GM12878 (cell line): ENCODE data around the gene FKBP11. TPM values are rescaled to one million over a fixed set of nuclear protein-coding genes. Genes with fewer than 3 reads are reported as not detected.

ENCODE experiments used
- ATAC-seq: fragments of 200-7000 bp; cut with Tn5 transposase; 3 replicates; pipeline ENCODE4 v1.9.1; 2020; ENCODE audit warnings: mild to moderate bottlenecking, moderate library complexity
- BruUV-seq: library from RNA; stranded (reverse); fragments of 400-500 nt; replicated peaks from 2 replicates; lab custom pipeline; 2021; lab: Mats Ljungman, UMichigan
- CTCF ChIA-PET: fragments of 300-600 bp; sonication (Branson Sonifier 250); formaldehyde crosslinking; extraction: SDS; loops from one replicate; lab custom pipeline; 2021; ENCODE audit warnings: inconsistent platforms; lab: Yijun Ruan, JAX
- POLR2A ChIA-PET: fragments of 350-600 bp; formaldehyde crosslinking; extraction: SDS; loops from one replicate; lab custom pipeline; 2021; ENCODE audit warnings: inconsistent platforms; lab: Charles Lee
- RAD21 ChIA-PET: fragments of 300-600 bp; sonication (Branson Sonifier 250); formaldehyde crosslinking; loops from one replicate; lab custom pipeline; 2023; ENCODE audit warnings: antibody characterized with exemption; ENCODE audit not compliant: unreplicated experiment; lab: Charles Lee
- SMC1A ChIA-PET: fragments of 300-600 bp; sonication (Branson Sonifier 250); formaldehyde crosslinking; loops from one replicate; lab custom pipeline; 2023; ENCODE audit not compliant: unreplicated experiment, uncharacterized antibody; lab: Charles Lee
- DNase-seq: peaks from one replicate; pipeline ENCODE4 v3.0.0-alpha.2; 2011; ENCODE audit warnings: low read depth, low spot score
- FAIRE-seq: peaks from 3 replicates; lab custom pipeline; 2011; peaks lifted over from hg19 to GRCh38; lab: Jason Lieb, UNC
- H2AFZ ChIP-seq: 2 replicates; pipeline ENCODE4 v1.6.0; 2011; ENCODE audit warnings: low read depth, low read length, control low read depth; ENCODE audit not compliant: control insufficient read depth
- H3K27ac ChIP-seq: 2 replicates; pipeline ENCODE4 v1.5.1; 2011; ENCODE audit warnings: control low read depth; ENCODE audit not compliant: control insufficient read depth, insufficient read depth
- H3K27me3 ChIP-seq, 2 experiments: replicated peaks in 1 of 2; 2 replicates each; pipeline versions ENCODE4 v1.6.0 to v1.6.1; 2011; ENCODE audit warnings: low read length in 1 of 2; ENCODE audit not compliant: control insufficient read depth in 2 of 2, insufficient read depth in 2 of 2
- H3K36me3 ChIP-seq, 2 experiments: 2 replicates each; pipeline ENCODE4 v1.5.1; 2011; ENCODE audit warnings: low read length in 1 of 2; ENCODE audit not compliant: control insufficient read depth in 2 of 2, insufficient read depth in 2 of 2
- H3K4me1 ChIP-seq: 2 replicates; pipeline ENCODE4 v1.6.1; 2011; ENCODE audit warnings: mild to moderate bottlenecking, low read length, moderate library complexity, mixed read lengths; ENCODE audit not compliant: control insufficient read depth, insufficient read depth
- H3K4me2 ChIP-seq: 2 replicates; pipeline ENCODE4 v1.6.0; 2011; ENCODE audit warnings: control low read depth; ENCODE audit not compliant: control insufficient read depth, insufficient read depth
- H3K4me3 ChIP-seq: fragments of 200-600 bp; sonication (generic); 2 replicates; pipeline ENCODE4 v1.5.1; 2016
- H3K79me2 ChIP-seq: 2 replicates; pipeline ENCODE4 v1.6.0; 2011; ENCODE audit warnings: low read length; ENCODE audit not compliant: control insufficient read depth, insufficient read depth
- H3K9ac ChIP-seq: 2 replicates; pipeline ENCODE4 v1.8.0; 2011; ENCODE audit warnings: low read length, control low read depth, mixed read lengths; ENCODE audit not compliant: control insufficient read depth, insufficient read depth
- H3K9me3 ChIP-seq: replicated peaks from 3 replicates; pipeline ENCODE4 v1.5.1; 2011; ENCODE audit warnings: mild to moderate bottlenecking, low read length; ENCODE audit not compliant: control insufficient read depth, insufficient read depth
- H4K20me1 ChIP-seq: 2 replicates; pipeline ENCODE4 v1.6.0; 2011; ENCODE audit not compliant: control insufficient read depth, insufficient read depth
- BRCA1 ChIP-seq: IDR thresholded peaks from 2 replicates; pipeline ENCODE4 v1.6.1; 2011; ENCODE audit warnings: low read depth, low read length, improper control_type of control experiment
- CHD4 ChIP-seq: fragments of 200-600 bp; sonication (generic); IDR thresholded peaks from 2 replicates; pipeline ENCODE4 v1.6.1; 2016; ENCODE audit warnings: mild to moderate bottlenecking
- CTCF ChIP-seq, 3 experiments: IDR thresholded peaks in 2 of 3; conservative IDR thresholded peaks in 1 of 3; 2 replicates each; pipeline ENCODE4 v1.5.1; 2011; ENCODE audit warnings: low read depth in 3 of 3, low read length in 3 of 3, mild to moderate bottlenecking in 3 of 3, control low read depth in 2 of 3, moderate library complexity in 2 of 3, inconsistent platforms in 1 of 3, mixed read lengths in 1 of 3; ENCODE audit not compliant: control insufficient read depth in 2 of 3, insufficient read depth in 1 of 3; ENCODE audit errors: extremely low read depth in 1 of 3
- DPF2 ChIP-seq: fragments of 450-650 bp; IDR thresholded peaks from 2 replicates; pipeline ENCODE4 v1.6.1; 2017; ENCODE audit warnings: mild to moderate bottlenecking
- GATAD2B ChIP-seq: fragments of 450-650 bp; conservative IDR thresholded peaks from 2 replicates; pipeline ENCODE4 v1.6.1; 2017; ENCODE audit warnings: low read depth, mild to moderate bottlenecking, moderate library complexity
- HDAC2 ChIP-seq: fragments of 200-600 bp; sonication (generic); IDR thresholded peaks from 2 replicates; pipeline ENCODE4 v1.6.1; 2017
- JUNB ChIP-seq: IDR thresholded peaks from 2 replicates; pipeline ENCODE4 v1.6.1; 2016; ENCODE audit warnings: antibody characterized with exemption, mild to moderate bottlenecking
- KDM1A ChIP-seq: fragments of 200-600 bp; sonication (generic); IDR thresholded peaks from 2 replicates; pipeline ENCODE4 v1.6.1; 2016; ENCODE audit warnings: borderline replicate concordance
- MYC ChIP-seq: IDR thresholded peaks from 2 replicates; pipeline ENCODE4 v1.6.1; 2011; ENCODE audit warnings: mild to moderate bottlenecking, low read length, moderate library complexity, inconsistent platforms; ENCODE audit not compliant: insufficient read depth, insufficient replicate concordance, insufficient read length, severe bottlenecking
- NRF1 ChIP-seq: conservative IDR thresholded peaks from 2 replicates; pipeline ENCODE4 v1.6.1; 2011; ENCODE audit warnings: mild to moderate bottlenecking, low read depth, low read length, improper control_type of control experiment
- PAX8 ChIP-seq: fragments of 450-650 bp; IDR thresholded peaks from 2 replicates; pipeline ENCODE4 v1.6.1; 2017; ENCODE audit warnings: mild to moderate bottlenecking, moderate library complexity
- POU2F2 ChIP-seq: IDR thresholded peaks from 3 replicates; pipeline ENCODE4 v1.6.1; 2011; ENCODE audit warnings: low read depth, mild to moderate bottlenecking, low read length, borderline replicate concordance
- RAD21 ChIP-seq: IDR thresholded peaks from 2 replicates; pipeline ENCODE4 v1.6.1; 2011; ENCODE audit warnings: mild to moderate bottlenecking, low read depth, low read length, moderate library complexity; ENCODE audit not compliant: insufficient read depth
- RFX5 ChIP-seq: IDR thresholded peaks from 2 replicates; pipeline ENCODE4 v1.6.1; 2011; ENCODE audit warnings: low read depth, low read length, improper control_type of control experiment
- RUNX3 ChIP-seq: IDR thresholded peaks from 2 replicates; pipeline ENCODE4 v1.6.1; 2012; ENCODE audit warnings: low read length, inconsistent platforms
- SMARCA5 ChIP-seq: fragments of 450-650 bp; IDR thresholded peaks from 2 replicates; pipeline ENCODE4 v1.6.1; 2017; ENCODE audit warnings: mild to moderate bottlenecking
- SRF ChIP-seq, 2 experiments: IDR thresholded peaks; 2 replicates each; pipeline ENCODE4 v1.6.1; 2011; ENCODE audit warnings: low read depth in 2 of 2, low read length in 2 of 2, mild to moderate bottlenecking in 1 of 2, moderate library complexity in 1 of 2
- TCF12 ChIP-seq: IDR thresholded peaks from 2 replicates; pipeline ENCODE4 v1.6.1; 2011; ENCODE audit warnings: low read depth, mild to moderate bottlenecking, low read length
- WGBS: methylation state at CpG from one replicate; pipeline ENCODE4 v1.1.6; 2016; ENCODE audit warnings: low lambda C conversion rate; ENCODE audit not compliant: insufficient replicate concordance, insufficient coverage; ENCODE audit errors: missing lambda C conversion rate; 5-methylcytosine and 5-hydroxymethylcytosine counted together
- in situ Hi-C: fragments of 300-500 bp; cut with MboI; formaldehyde crosslinking; loops from 9 replicates; pipeline ENCODE4 v1.14.3; 2018; ENCODE audit warnings: mixed read lengths
- intact Hi-C: fragments of 100-400 bp; cut with micrococcal nuclease; formaldehyde crosslinking; loops from one replicate; pipeline ENCODE4 v1.14.2; 2022; ENCODE audit not compliant: unreplicated experiment
- polyA plus RNA-seq, 11 experiments: library from polyadenylated mRNA; depleted of rRNA in 4 of 11; unstranded in 6 of 11; stranded (reverse) in 5 of 11; fragments of >200 nt; fragmentation: Nextera tagmentation in 4 of 11; fragmentation: Illumina TruSeq in 1 of 11; extraction: Ambion mirVana in 4 of 11; extraction: Trizol in 1 of 11; gene quantifications; 1 replicate in 1 of 11; 2 replicates in 10 of 11; pipeline versions ENCODE4 v1.2.1 to v1.2.3, GENCODE V29; 2011 to 2016; ENCODE audit warnings: inconsistent platforms in 2 of 11, missing spikeins in 2 of 11, low read depth in 1 of 11
- total RNA-seq, 4 experiments: library from RNA; depleted of rRNA in 3 of 4; stranded (reverse); fragments of >200 nt in 3 of 4; fragmentation: Illumina TruSeq in 1 of 4; extraction: Trizol in 1 of 4; gene quantifications; 2 replicates each; pipeline versions ENCODE4 v1.2.1 to v1.2.3, GENCODE V29; 2013 to 2021
- TF ChIP-seq, protein P1 (sequence below): fragments of 450-650 bp; formaldehyde crosslinking; IDR thresholded peaks from 2 replicates; pipeline ENCODE4 v1.5.0; 2022; ENCODE audit warnings: mild to moderate bottlenecking, missing genetic modification characterization

Gene FKBP11
- total and polyA plus RNA-seq, 10 of the 15 experiments (the other 5 are each of a cell fraction or from before 2014, with no cell fraction given), result 25.0 to 135 (median 56.5) TPM

GRCh38 chr12:48956279-48957140 is 31.2 kb upstream of the FKBP11 start:
- peak; percentile 59 for DNase-seq
- TF ChIP-seq SRF (IDR thresholded peaks at IDR 0.05; ENCODE audit: low read depth in 2 of 2, low read length in 2 of 2) (no peak), RAD21 (no peak), JUNB (no peak), MYC (no peak), CTCF (IDR thresholded peaks at IDR 0.05 in 2 of 3, conservative IDR thresholded peaks at IDR 0.05 in 1 of 3; ENCODE audit: control insufficient read depth in 2 of 3, extremely low read depth in 1 of 3, insufficient read depth in 1 of 3, low read depth in 3 of 3, low read length in 3 of 3) (no peak), RFX5 (no peak), POU2F2 (no peak), KDM1A (no peak), GATAD2B (0 out of 2 replicates have a peak, but pooled peaks have one; percentile 50), NRF1 (no peak), BRCA1 (no peak), PAX8 (no peak), HDAC2 (no peak), DPF2 (peak; percentile 22), TCF12 (no peak), SMARCA5 (no peak), CHD4 (no peak), RUNX3 (peak; percentile 63)
- TF ChIP-seq, protein P1, sequence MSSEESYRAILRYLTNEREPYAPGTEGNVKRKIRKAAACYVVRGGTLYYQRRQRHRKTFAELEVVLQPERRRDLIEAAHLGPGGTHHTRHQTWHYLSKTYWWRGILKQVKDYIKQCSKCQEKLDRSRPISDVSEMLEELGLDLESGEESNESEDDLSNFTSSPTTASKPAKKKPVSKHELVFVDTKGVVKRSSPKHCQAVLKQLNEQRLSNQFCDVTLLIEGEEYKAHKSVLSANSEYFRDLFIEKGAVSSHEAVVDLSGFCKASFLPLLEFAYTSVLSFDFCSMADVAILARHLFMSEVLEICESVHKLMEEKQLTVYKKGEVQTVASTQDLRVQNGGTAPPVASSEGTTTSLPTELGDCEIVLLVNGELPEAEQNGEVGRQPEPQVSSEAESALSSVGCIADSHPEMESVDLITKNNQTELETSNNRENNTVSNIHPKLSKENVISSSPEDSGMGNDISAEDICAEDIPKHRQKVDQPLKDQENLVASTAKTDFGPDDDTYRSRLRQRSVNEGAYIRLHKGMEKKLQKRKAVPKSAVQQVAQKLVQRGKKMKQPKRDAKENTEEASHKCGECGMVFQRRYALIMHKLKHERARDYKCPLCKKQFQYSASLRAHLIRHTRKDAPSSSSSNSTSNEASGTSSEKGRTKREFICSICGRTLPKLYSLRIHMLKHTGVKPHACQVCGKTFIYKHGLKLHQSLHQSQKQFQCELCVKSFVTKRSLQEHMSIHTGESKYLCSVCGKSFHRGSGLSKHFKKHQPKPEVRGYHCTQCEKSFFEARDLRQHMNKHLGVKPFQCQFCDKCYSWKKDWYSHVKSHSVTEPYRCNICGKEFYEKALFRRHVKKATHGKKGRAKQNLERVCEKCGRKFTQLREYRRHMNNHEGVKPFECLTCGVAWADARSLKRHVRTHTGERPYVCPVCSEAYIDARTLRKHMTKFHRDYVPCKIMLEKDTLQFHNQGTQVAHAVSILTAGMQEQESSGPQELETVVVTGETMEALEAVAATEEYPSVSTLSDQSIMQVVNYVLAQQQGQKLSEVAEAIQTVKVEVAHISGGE (CRISPR knock-in tag), result no peak

More at GRCh38 chr12:48956279-48957140, 31.2 kb upstream of the FKBP11 start:
- no TSS peak for BruUV-seq
- Histone ChIP-seq H3K9me3 (no peaks in the 10 kb centered on the region), H3K9ac (peak overlapping the region; percentile 75), H3K36me3 (peaks cover 2 to 3% of the 10 kb centered on the region in 2 experiments; a peak in 3 of 4 replicates), H3K4me2 (peak overlapping the region; percentile 89), H3K27ac (peak overlapping the region; percentile 62), H3K27me3 (no peaks in the 10 kb centered on the region; a peak in 1 of 4 replicates), H3K4me1 (peaks cover 14% of the 10 kb centered on the region), H3K79me2 (peaks cover 50% of the 10 kb centered on the region), H2AFZ (peak overlapping the region; percentile 76), H3K4me3 (peak overlapping the region; percentile 95), H4K20me1 (no peaks in the 10 kb centered on the region)
- in situ Hi-C loops, result no loop called here
- WGBS, result 1% methylated on average over 29 of the region's 29 CpGs
- ATAC-seq, result peak; percentile 54
- no peak for FAIRE-seq
- intact Hi-C loops, result no loop called here
- ChIA-PET SMC1A (interaction anchor here (0.7 to 3.7 kb wide), 13 partner anchors 10 to 103 kb away, joined by 3 to 18 read pairs (median 4); partner anchors contain the start of genes FKBP11, RND1 and WNT10B), CTCF (interaction anchor here (0.9 to 3.6 kb wide), 16 partner anchors 11 to 142 kb away, joined by 3 to 39 read pairs (median 6); partner anchors contain the start of genes DDX23, FKBP11 and WNT1), POLR2A (interaction anchor here (0.6 to 8.1 kb wide), 15 partner anchors 11 to 646 kb away, joined by 3 to 86 read pairs (median 5); partner anchors contain the start of genes DDX23, FKBP11, KANSL2 and WNT1), RAD21 (interaction anchor here (0.6 to 4.6 kb wide), 12 partner anchors 8 to 104 kb away, joined by 3 to 35 read pairs (median 4); partner anchors contain the start of genes DDX23, FKBP11, WNT1 and WNT10B)
